Measurements from ENCODE around the gene ACTL9.

- TF ChIP-seq CTCF (IDR thresholded peaks at IDR 0.05) (peak in 2 of 12 donors; percentile 15 to 23), POLR2A (IDR thresholded peaks at IDR 0.05) (no peak)
Observed at GRCh38 chr19:8697671-8698432, 743 bp downstream of the ACTL9 start.
